HG03103 (cell line): Measurements from ENCODE around the gene CACNA1H.

Source experiments
- ATAC-seq: cut with Tn5 transposase; IDR thresholded peaks from one replicate; pipeline ENCODE4 v1.9.1; 2021; ENCODE audit warnings: low read depth; ENCODE audit not compliant: unreplicated experiment

Gene CACNA1H

GRCh38 chr16:1140582-1141162 lies 12.2 kb upstream of the CACNA1H start:
- ATAC-seq = no peak

GRCh38 chr16:1141191-1141590 lies 11.7 kb upstream of the CACNA1H start:
- no peak for ATAC-seq

- no peak for ATAC-seq
These were observed 11.2 kb upstream of the CACNA1H start for GRCh38 chr16:1141716-1142115.

GRCh38 chr16:1142911-1143310 lies 10.0 kb upstream of the CACNA1H start:
- ATAC-seq = no peak

- no peak for ATAC-seq
These were observed 9.0 kb upstream of the CACNA1H start for GRCh38 chr16:1143761-1144450.

GRCh38 chr16:1144476-1145382 lies 8.2 kb upstream of the CACNA1H start:
- ATAC-seq = no peak

GRCh38 chr16:1145383-1146100 lies 7.4 kb upstream of the CACNA1H start:
- no peak for ATAC-seq

GRCh38 chr16:1146409-1146808 lies 6.5 kb upstream of the CACNA1H start:
- no peak for ATAC-seq

- no peak for ATAC-seq
These were observed 5.9 kb upstream of the CACNA1H start for GRCh38 chr16:1147027-1147426.

GRCh38 chr16:1149101-1149636 lies 3.7 kb upstream of the CACNA1H start:
- ATAC-seq = no peak

- ATAC-seq = no peak
These were observed 2.4 kb upstream of the CACNA1H start for GRCh38 chr16:1150511-1150982.

GRCh38 chr16:1151424-1152122 lies 1.3 kb upstream of the CACNA1H start:
- ATAC-seq = no peak

- no peak for ATAC-seq
These were observed 725 bp upstream of the CACNA1H start for GRCh38 chr16:1152123-1152638.

- ATAC-seq = no peak
These were observed 714 bp downstream of the CACNA1H start for GRCh38 chr16:1153480-1154160.

GRCh38 chr16:1154291-1154886 lies 1.5 kb downstream of the CACNA1H start:
- ATAC-seq = no peak

GRCh38 chr16:1154887-1155331 lies 2.0 kb downstream of the CACNA1H start:
- no peak for ATAC-seq

- no peak for ATAC-seq
These were observed 2.6 kb downstream of the CACNA1H start for GRCh38 chr16:1155353-1156054.
